Fibroblast of skin of scalp (primary cell): ENCODE results near the gene DBH.

Experiments
- DNase-seq: peaks from one replicate; pipeline ENCODE4 v3.0.0-alpha.2; 2013

Gene DBH

DNA sequence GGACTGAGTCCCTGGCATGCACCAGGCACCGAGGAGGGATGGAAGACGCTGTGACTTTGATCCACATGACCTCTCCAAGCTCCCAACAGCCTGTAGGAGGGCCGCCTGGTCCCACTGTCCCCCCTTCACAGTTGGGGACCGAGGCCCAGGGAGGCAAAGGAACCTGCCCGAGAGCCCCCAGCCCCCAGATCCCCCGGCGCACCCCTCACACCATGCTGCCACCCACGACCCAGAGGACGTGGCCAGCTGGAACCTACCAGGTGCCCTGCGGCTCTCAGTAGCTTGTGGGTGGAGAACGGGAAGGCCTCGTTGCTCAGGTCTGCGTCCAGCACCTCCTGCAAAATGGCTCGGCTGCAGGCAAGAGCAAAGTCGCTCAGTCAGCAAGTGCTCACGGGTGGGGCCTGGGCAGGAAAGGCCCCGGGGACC is 48.8 kb downstream of the DBH start:
- DNase-seq = no peak

GRCh38 chr9:133685653-133686609 is 49.8 kb downstream of the DBH start:
- DNase-seq = no peak

GRCh38 chr9:133686642-133687575 is 50.7 kb downstream of the DBH start:
- DNase-seq = no peak

DNA sequence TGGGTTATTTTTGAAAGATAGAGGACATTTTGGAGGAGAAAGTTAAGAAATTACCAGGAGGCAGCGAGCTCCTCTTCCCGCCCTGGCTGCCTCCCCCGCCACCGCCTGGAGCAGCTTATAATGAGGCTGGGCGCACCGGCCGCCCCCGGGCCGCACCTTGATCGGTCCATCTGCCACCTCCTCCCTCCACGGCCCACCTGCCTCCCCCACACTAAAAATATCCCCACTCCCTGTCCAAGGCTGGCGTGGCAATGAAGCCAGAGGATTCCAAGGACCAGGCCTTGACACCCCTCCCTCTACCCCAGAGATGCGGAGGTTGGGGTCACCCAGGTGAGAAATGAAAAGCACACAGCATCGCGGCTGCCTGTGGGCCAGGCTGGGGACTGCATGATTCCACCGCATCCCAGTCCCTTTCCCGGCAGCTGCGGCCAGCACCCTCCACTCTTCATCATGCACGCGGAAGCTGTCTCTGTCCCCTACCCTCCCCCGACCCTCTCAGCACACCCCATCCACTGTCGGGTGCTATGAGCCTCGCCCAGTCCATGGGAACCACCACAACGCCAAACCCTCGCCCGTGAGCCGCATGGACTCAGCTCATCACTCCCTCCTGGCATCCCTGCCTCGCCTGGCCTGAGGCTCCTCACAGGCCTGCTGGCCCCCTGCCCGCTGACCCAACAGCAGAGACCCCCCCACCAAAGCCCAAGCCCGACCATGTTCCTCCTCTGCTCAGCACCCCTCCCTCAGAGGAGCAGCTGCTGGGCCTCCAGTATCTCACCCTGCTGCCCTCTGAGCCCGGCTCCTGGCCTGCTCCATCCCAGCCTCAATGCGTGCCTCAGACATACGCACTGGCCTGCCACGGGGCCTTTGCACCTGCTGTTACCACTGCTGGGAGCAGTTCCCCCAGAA is 51.9 kb downstream of the DBH start:
- no peak for DNase-seq

- no peak for DNase-seq
Observed at GRCh38 chr9:133689151-133689763, 53.1 kb downstream of the DBH start.

GRCh38 chr9:133690081-133690561 is 54.0 kb downstream of the DBH start:
- DNase-seq = peak; percentile 9

DNA sequence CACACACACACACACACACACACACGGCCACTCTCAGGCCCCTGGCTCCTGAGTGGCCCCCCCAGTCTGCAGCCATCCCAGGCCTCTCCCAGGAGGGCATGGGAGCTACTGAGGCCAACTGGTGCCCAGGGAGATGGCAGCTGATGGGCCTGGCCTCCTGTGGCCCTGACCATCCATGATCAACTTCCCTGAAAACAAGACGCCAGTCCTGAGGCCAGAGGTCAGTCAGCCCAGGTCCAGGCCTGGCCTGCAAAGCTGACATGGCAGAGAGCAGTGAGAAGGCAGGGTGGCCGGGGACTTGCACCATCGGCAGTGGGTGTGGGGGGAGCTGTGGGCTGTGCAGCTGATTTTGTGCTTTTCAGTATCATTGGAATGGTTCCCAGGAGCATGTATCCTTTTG is 55.0 kb downstream of the DBH start:
- no peak for DNase-seq

- DNase-seq = peak; percentile 48
Observed at GRCh38 chr9:133691626-133692363, 55.6 kb downstream of the DBH start.

DNA sequence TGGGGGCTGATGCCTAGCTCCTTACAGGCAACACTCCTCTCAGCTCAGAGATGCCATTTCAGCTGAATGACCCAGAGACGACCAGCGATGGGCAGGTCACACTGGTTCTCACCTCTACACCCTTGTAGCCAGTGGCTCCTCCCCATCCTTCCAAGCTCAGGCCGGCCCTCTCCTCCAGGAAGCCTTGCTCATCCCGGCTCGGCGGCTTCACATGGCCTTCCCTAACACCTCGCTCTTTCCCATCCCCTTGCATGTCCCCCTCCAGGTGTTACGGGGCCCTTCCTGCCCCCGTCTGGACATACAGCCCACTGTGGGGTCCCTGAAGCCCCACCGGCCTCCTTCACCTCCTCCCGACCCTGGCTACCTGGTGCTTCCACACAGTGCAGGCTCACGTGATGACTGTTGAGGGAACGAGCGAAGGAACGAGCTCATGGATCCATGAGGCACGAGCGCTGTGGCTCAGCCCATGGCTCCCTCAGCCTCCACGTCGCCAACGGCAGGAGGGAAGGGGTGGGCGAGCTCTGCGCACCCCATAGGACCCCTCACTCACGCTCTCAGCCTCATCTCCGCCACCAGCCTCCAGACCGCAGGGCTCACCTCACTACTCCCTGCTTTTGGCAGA is 56.3 kb downstream of the DBH start:
- no peak for DNase-seq

DNA sequence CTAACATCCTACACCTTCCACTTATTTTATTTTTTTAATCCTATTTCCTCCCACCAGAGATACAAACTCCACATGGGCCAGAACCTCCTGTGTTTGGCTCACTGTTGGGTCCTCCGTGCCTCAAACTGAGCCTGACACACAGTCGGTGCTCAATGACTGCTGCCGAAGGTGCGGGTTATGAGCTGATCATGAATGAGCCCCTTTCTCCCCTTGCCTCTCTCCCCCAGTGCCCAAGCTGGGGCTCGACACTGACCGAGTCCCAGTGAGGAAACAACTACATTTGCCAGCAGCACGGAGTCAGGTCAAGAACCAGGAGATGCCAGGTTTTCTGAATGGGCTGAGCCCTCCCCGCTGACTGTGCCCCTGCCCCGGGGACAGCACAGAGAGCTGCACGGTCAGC is 57.0 kb downstream of the DBH start:
- DNase-seq = no peak

- DNase-seq = no peak
Observed at GRCh38 chr9:133693703-133694529, 57.8 kb downstream of the DBH start.

- DNase-seq = no peak
Observed at GRCh38 chr9:133694686-133695085, 58.5 kb downstream of the DBH start.

GRCh38 chr9:133696071-133696472 is 59.9 kb downstream of the DBH start:
- DNase-seq = no peak

GRCh38 chr9:133699546-133699945 is 63.4 kb downstream of the DBH start:
- no peak for DNase-seq

DNA sequence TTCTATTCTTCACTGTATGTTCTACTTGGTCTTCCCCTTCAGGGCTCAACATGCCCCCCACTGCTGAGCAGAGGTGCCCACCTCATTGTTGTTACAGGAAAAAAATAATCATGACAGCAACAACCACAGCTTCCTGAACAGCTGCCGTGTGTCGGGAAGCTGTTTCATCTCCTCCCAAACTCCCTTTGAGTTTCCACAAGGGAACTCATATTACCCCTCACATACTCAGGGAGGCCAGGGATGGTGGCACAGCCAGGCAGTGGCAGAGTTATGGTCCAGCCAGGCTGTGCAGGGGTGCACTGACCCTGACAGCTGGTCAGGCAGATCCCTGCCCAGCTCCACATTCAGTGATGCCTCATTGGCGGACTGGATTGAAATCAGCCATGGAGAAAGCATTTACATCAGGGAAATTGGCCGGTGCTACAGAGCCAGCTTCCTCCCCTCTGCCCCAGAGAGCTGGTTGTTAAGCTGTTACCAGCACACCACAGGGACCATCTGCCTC is 64.7 kb downstream of the DBH start:
- no peak for DNase-seq

DNA sequence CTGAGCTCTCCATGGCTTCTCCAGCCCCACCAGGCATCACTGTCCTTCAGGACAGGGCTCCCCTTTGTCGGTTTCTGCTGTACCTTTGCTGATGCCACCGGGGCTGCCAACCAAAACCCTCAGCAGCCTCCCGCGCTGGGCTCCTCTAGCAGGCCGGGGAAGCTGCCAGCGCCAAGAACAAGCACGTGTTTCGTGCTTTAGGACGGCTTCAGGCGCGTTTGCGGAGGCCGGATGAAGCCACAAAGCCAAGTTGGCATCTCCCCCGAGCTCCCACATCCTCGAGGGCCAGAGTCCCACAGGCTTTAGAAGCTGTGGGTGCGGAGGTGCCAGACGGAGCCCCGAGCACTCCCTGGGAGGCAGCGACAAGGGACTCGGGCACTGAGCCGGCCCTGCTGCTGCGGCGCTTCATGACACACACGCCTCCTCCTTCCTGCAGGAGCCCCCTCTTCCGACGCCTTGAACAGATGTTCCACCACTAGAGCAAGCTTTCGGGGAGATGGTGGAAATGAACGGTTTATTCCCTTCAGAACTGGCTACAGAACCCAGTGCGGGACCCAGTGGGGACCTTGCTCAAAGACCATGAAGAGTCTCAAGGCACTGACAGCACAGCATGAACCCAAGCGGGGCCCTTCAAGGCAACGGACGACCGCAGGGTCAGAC is 65.3 kb downstream of the DBH start:
- DNase-seq = no peak

DNA sequence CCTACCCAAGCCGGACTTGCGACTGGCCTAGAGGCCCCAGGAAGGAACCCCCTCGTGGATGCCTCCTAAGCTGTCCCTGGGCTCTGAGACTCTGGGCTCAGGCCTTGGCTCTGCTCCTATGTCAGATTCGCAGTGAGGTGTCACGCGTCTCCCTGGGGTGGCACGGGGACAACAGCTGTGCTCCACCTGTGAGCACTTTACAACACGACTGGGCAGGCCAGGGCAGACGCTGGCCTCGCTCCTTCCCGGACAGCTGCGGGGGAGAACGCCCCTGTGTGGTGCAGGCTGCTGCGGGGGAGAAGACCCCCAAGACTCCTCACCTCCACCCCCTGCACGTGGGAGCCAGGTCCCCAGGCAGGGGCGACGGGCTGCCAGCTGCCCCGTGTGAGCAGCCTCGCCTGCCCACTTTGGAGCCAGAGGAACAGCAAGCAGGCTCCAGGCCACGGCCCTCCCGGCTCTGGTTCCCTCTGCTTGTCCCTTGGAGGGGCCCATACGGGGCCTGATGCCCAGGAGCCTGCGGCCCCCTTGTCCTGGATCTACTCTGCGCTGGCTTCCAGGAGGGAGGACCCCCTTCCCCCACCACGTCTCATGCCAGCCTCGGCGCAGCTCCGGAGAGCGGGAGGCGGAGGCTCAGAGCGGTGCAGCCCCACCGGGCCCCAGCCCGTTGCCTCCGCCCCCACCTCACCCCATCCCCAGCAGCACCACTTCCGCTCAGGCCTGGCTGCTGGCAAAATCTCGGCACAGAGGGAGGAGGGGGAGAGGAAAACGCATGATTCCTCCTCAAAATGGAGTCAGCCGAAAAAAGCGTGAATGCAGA is 66.0 kb downstream of the DBH start:
- DNase-seq = peak; percentile 65
